AG10803 (cell line): ENCODE data around the gene RANBP17.

Experiments used
- DNase-seq: peaks from one replicate; pipeline ENCODE4 v3.0.0; 2010; ENCODE audit warnings: low read depth
- H3K4me3 ChIP-seq: 2 replicates; pipeline ENCODE4 v1.5.1; 2011; ENCODE audit warnings: mild to moderate bottlenecking, low read length, control low read depth
- CTCF ChIP-seq: conservative IDR thresholded peaks from 2 replicates; pipeline ENCODE4 v1.5.1; 2011; ENCODE audit warnings: mild to moderate bottlenecking, low read length, control low read depth, inconsistent platforms

RANBP17 gene

GRCh38 chr5:171188016-171188415 lies 326.2 kb downstream of the RANBP17 start:
- TF ChIP-seq CTCF = no peak
- DNase-seq = no peak
- H3K4me3 ChIP-seq = no peak overlapping the region

GRCh38 chr5:171189442-171189841 lies 327.6 kb downstream of the RANBP17 start:
- no peak overlapping the region for H3K4me3 ChIP-seq
- no peak for TF ChIP-seq CTCF
- DNase-seq = no peak

- no peak for TF ChIP-seq CTCF
- no peak overlapping the region for H3K4me3 ChIP-seq
- DNase-seq = no peak
Observed at GRCh38 chr5:171192111-171192510, 330.3 kb downstream of the RANBP17 start.

GRCh38 chr5:171201310-171201709 lies 339.5 kb downstream of the RANBP17 start:
- DNase-seq = no peak
- no peak for TF ChIP-seq CTCF

GRCh38 chr5:171205375-171205774 lies 343.6 kb downstream of the RANBP17 start:
- no peak for TF ChIP-seq CTCF
- no peak overlapping the region for H3K4me3 ChIP-seq
- DNase-seq = no peak

More at GRCh38 chr5:171201310-171201709, 339.5 kb downstream of the RANBP17 start:
- no peak overlapping the region for H3K4me3 ChIP-seq

GRCh38 chr5:171207256-171207847 lies 345.5 kb downstream of the RANBP17 start:
- H3K4me3 ChIP-seq = no peak overlapping the region
- DNase-seq = peak; percentile 55
- peak; percentile 76 for TF ChIP-seq CTCF

GRCh38 chr5:171221916-171222315 lies 360.1 kb downstream of the RANBP17 start:
- peak; percentile 48 for DNase-seq
- no peak overlapping the region for H3K4me3 ChIP-seq
- no peak for TF ChIP-seq CTCF
